BJ (cell line): ENCODE results near the gene KCNK13. TPM values are rescaled to one million over a fixed set of nuclear protein-coding genes. Genes with fewer than 3 reads are reported as not detected.
"Not testable (repeated sequence)": the region's sequence is repeated elsewhere in the genome, so short reads cannot be mapped to it uniquely, and the experiment has no call there.

Experiments used
- CTCF ChIA-PET: fragments of 350-600 bp; formaldehyde crosslinking; extraction: SDS; loops from one replicate; lab custom pipeline; 2021; ENCODE audit warnings: antibody characterized with exemption, inconsistent platforms; lab: Yijun Ruan, JAX
- POLR2A ChIA-PET: fragments of 300-600 bp; sonication (Branson Sonifier 250); formaldehyde crosslinking; extraction: SDS; loops from one replicate; lab custom pipeline; 2021; ENCODE audit warnings: antibody characterized with exemption; lab: Charles Lee
- DNase-seq: peaks from one replicate; pipeline ENCODE4 v3.0.0-alpha.2; 2011; ENCODE audit warnings: low read depth
- H3K27me3 ChIP-seq: 2 replicates; pipeline ENCODE4 v1.6.0; 2011; ENCODE audit warnings: low read length; ENCODE audit not compliant: control insufficient read depth, insufficient read depth
- H3K36me3 ChIP-seq: 2 replicates; pipeline ENCODE4 v1.5.1; 2011; ENCODE audit warnings: low read length; ENCODE audit not compliant: control insufficient read depth, insufficient read depth
- H3K4me3 ChIP-seq: 2 replicates; pipeline ENCODE4 v1.5.1; 2011; ENCODE audit warnings: low read depth, mild to moderate bottlenecking, control low read depth, low read length
- polyA plus RNA-seq: library from polyadenylated mRNA; depleted of rRNA; stranded (reverse); fragments of >200 nt; gene quantifications from 2 replicates; pipeline ENCODE4 v1.2.3, GENCODE V29; 2011; rRNA removed
- small RNA-seq: library from RNA; depleted of rRNA; stranded (forward); fragments of <200 nt; gene quantifications from one replicate; pipeline ENCODE3, GENCODE V24; 2012; ENCODE audit warnings: low replicate concordance, low read depth; ENCODE audit not compliant: insufficient read length
- TF ChIP-seq, protein P1 (sequence below): IDR thresholded peaks from 2 replicates; pipeline ENCODE4 v1.5.1; 2011; ENCODE audit warnings: low read depth, mild to moderate bottlenecking, control low read depth, inconsistent platforms, low read length, moderate library complexity; ENCODE audit not compliant: insufficient read depth

KCNK13 gene
- polyA plus RNA-seq, 1 experiment: not detected

DNA sequence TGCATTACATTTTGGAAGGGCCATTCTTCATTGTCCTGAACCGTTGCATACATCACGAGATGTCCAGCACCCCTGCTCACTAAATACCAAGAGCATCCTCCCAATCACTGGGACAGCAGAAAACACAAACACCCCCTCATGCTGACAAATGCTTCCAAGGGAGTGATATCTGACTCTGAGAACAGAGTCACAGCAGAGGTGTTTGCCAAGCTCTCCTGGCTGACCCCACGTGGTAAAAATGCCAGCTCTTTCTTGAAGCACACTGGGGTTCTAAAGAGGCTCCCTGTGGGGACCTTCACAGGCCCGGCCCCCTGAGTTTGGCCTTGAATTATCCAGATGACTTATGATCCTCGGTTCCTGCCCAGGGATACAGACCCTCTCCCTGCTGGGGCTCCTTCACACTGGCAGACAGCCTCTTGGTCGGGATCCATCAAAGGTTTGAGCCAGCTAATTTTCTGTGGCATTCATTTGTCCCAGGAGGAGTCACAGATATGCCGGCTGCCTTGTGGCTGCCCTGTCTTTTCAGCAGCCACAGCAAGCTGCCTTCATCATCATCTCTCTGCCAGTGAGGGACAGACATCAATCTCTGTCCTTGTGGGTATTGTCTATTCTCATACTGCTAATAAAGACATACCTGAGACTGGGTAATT lies 151.4 kb downstream of the KCNK13 start:
- ChIA-PET CTCF (no interaction called here), POLR2A (no interaction called here)
- Histone ChIP-seq H3K4me3 (no peak overlapping the region), H3K27me3 (no peaks in the 10 kb centered on the region), H3K36me3 (no peaks in the 10 kb centered on the region)
- DNase-seq: no peak
- TF ChIP-seq, protein P1, sequence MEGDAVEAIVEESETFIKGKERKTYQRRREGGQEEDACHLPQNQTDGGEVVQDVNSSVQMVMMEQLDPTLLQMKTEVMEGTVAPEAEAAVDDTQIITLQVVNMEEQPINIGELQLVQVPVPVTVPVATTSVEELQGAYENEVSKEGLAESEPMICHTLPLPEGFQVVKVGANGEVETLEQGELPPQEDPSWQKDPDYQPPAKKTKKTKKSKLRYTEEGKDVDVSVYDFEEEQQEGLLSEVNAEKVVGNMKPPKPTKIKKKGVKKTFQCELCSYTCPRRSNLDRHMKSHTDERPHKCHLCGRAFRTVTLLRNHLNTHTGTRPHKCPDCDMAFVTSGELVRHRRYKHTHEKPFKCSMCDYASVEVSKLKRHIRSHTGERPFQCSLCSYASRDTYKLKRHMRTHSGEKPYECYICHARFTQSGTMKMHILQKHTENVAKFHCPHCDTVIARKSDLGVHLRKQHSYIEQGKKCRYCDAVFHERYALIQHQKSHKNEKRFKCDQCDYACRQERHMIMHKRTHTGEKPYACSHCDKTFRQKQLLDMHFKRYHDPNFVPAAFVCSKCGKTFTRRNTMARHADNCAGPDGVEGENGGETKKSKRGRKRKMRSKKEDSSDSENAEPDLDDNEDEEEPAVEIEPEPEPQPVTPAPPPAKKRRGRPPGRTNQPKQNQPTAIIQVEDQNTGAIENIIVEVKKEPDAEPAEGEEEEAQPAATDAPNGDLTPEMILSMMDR: no peak

DNA sequence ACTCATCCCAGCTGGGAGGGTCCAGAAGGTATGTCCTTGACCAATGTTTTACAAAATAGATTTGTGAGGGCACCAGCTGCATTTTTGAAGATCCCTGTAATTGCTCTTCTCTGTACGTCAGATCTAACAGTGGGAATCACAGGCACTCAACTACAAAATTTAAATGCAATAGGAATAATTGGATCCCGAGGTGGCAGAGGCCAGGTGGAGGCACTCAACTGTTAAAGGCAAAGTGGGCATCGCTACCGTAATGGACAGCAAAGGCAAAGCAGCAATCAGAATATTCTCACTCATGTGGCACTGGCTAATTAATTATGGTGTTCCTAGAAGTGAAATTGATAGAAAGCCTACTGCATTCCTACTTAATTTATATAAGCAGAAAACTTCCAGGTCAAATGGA lies 166.7 kb downstream of the KCNK13 start:
- H3K36me3 ChIP-seq: no peaks in the 10 kb centered on the region
- TF ChIP-seq, protein P1: no peak
- no peak overlapping the region for H3K4me3 ChIP-seq
- no peak for DNase-seq
- ChIA-PET POLR2A (no interaction called here), CTCF (no interaction called here)
- no peaks in the 10 kb centered on the region for H3K27me3 ChIP-seq

DNA sequence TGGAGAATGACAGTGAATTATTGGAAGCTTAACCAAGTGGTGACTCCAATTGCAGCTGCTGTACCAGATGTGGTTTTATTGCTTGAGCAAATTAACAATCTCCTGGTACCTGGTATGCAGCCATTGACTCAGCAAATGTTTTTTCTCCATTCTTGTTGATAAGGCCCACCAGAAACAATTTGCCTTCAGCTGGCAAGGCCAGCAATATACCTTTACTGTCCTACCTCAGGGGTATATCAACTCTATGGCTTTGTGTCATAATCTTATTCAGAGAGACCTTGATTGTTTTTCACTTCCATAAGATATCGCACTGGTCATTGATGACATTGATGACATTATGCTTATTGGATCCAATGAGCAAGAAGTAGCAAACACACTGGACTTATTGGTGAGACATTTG lies 168.1 kb downstream of the KCNK13 start:
- CTCF ChIA-PET: interaction anchor here (1.3 to 13.2 kb wide), 2 partner anchors 259 to 291 kb away, joined by 3 to 156 read pairs; no protein-coding TSS in a partner anchor
- POLR2A ChIA-PET: not testable (repeated sequence)

More for the DNA sequence above, 168.1 kb downstream of the KCNK13 start:
- DNase-seq, H3K27me3 ChIP-seq, H3K4me3 ChIP-seq, H3K36me3 ChIP-seq: not testable (repeated sequence)

Small RNAs within 50 kb of the gene (small RNA-seq; reads per million reads assigned to genes)
- gene RF00019: not detected

Other genes starting within 250 kb of the KCNK13 start
- 2.2 and 7.3 TPM in 2 replicates for gene EFCAB11, start 107.3 kb upstream of the KCNK13 start, polyA plus RNA-seq
- gene TDP1, start 106.1 kb upstream of the KCNK13 start, polyA plus RNA-seq: 18.8 and 21.1 TPM in 2 replicates
- 102 and 180 TPM in 2 replicates for gene PSMC1, start 194.6 kb downstream of the KCNK13 start, polyA plus RNA-seq